HepG2 (cell line): ENCODE measurements around the gene PIK3CB. TPM values are rescaled to one million over a fixed set of nuclear protein-coding genes. Genes with fewer than 3 reads are reported as not detected.

ENCODE experiments used
- ATAC-seq: fragments of 200-7000 bp; cut with Tn5 transposase; 3 replicates; pipeline ENCODE4 v1.9.1; 2020; ENCODE audit warnings: mild to moderate bottlenecking, moderate library complexity
- BruUV-seq: library from RNA; stranded (reverse); fragments of 400-500 nt; replicated peaks from 2 replicates; lab custom pipeline; 2021; lab: Mats Ljungman, UMichigan
- CTCF ChIA-PET: fragments of 300-600 bp; formaldehyde crosslinking; extraction: SDS; loops from one replicate; lab custom pipeline; 2021; ENCODE audit warnings: low total read pairs, inconsistent platforms, low intra/inter-chr PET ratio; lab: Yijun Ruan, JAX
- POLR2A ChIA-PET: fragments of 350-600 bp; sonication (Branson Sonifier 250); formaldehyde crosslinking; loops from one replicate; lab custom pipeline; 2020; ENCODE audit warnings: antibody characterized with exemption, inconsistent platforms; lab: Yijun Ruan, JAX
- DNase-seq: peaks from one replicate; pipeline ENCODE4 v3.0.0-alpha.2; 2015; ENCODE audit warnings: low spot score
- FAIRE-seq: peaks from 3 replicates; lab custom pipeline; 2011; peaks lifted over from hg19 to GRCh38; lab: Jason Lieb, UNC
- H2AFZ ChIP-seq: one replicate; pipeline ENCODE4 v1.6.1; 2011; ENCODE audit warnings: low read length, inconsistent platforms
- H3K27ac ChIP-seq: fragments of 300-600 bp; 3 replicates; pipeline ENCODE4 v1.8.0; 2011; ENCODE audit warnings: mixed run types, mild to moderate bottlenecking, mixed read lengths, low read length, inconsistent platforms; ENCODE audit not compliant: insufficient read depth; ENCODE audit errors: extremely low read length
- H3K27me3 ChIP-seq, 2 experiments: fragments of 200-600 bp in 1 of 2; 2 replicates in 1 of 2; 3 replicates in 1 of 2; pipeline versions ENCODE4 v1.6.0 to v1.8.0; 2011; ENCODE audit warnings: low read length in 2 of 2, mild to moderate bottlenecking in 2 of 2, moderate library complexity in 2 of 2, inconsistent platforms in 1 of 2; ENCODE audit not compliant: insufficient read depth in 2 of 2, control insufficient read depth in 1 of 2
- H3K36me3 ChIP-seq, 2 experiments: fragments of 200-600 bp in 1 of 2; replicated peaks in 1 of 2; 2 replicates in 1 of 2; 3 replicates in 1 of 2; pipeline versions ENCODE4 v1.5.1 to v1.8.0; 2011; ENCODE audit warnings: low read length in 2 of 2, inconsistent platforms in 1 of 2; ENCODE audit not compliant: insufficient read depth in 2 of 2, control insufficient read depth in 1 of 2
- H3K4me1 ChIP-seq: 2 replicates; pipeline ENCODE4 v1.5.1; 2012; ENCODE audit warnings: low read length, inconsistent platforms; ENCODE audit not compliant: insufficient read depth
- H3K4me2 ChIP-seq: 2 replicates; pipeline ENCODE4 v1.6.0; 2011; ENCODE audit warnings: low read depth, low read length, inconsistent platforms
- H3K4me3 ChIP-seq, 3 experiments: fragments of 200-600 bp in 1 of 3; sonication (generic), shearing (Covaris generic) in 1 of 3; replicated peaks in 1 of 3; 2 replicates each; pipeline ENCODE4 v1.5.1; 2011 to 2016; ENCODE audit warnings: low read length in 3 of 3, inconsistent platforms in 2 of 3, low read depth in 2 of 3, mild to moderate bottlenecking in 2 of 3, control low read depth in 1 of 3, mixed read lengths in 1 of 3; ENCODE audit not compliant: insufficient read depth in 1 of 3
- H3K79me2 ChIP-seq: one replicate; pipeline ENCODE4 v1.6.1; 2011; ENCODE audit warnings: low read length, inconsistent platforms; ENCODE audit not compliant: insufficient read depth
- H3K9ac ChIP-seq: 2 replicates; pipeline ENCODE4 v1.6.0; 2011; ENCODE audit warnings: mild to moderate bottlenecking, low read depth, low read length, inconsistent platforms; ENCODE audit not compliant: insufficient read depth
- H3K9me3 ChIP-seq: 2 replicates; pipeline ENCODE4 v1.5.1; 2012; ENCODE audit warnings: mild to moderate bottlenecking, low read length
- H4K20me1 ChIP-seq: 2 replicates; pipeline ENCODE4 v1.6.0; 2011; ENCODE audit warnings: inconsistent platforms, mild to moderate bottlenecking, low read length, moderate library complexity; ENCODE audit not compliant: insufficient read depth
- E2F2 ChIP-seq: sonication (generic); formaldehyde crosslinking; IDR thresholded peaks from 2 replicates; pipeline ENCODE4 v1.4.0; 2020; ENCODE audit warnings: missing genetic modification reagents, borderline replicate concordance
- HDAC1 ChIP-seq: sonication (generic); formaldehyde crosslinking; IDR thresholded peaks from 2 replicates; pipeline ENCODE4 v1.5.1; 2020; ENCODE audit warnings: mild to moderate bottlenecking, missing genetic modification reagents
- ZNF441 ChIP-seq: sonication (generic); formaldehyde crosslinking; IDR thresholded peaks from 2 replicates; pipeline ENCODE4 v1.7.0; 2021; ENCODE audit warnings: missing genetic modification reagents, borderline replicate concordance
- WGBS: methylation state at CpG from one replicate; pipeline ENCODE4 v1.1.6; 2017; ENCODE audit warnings: low lambda C conversion rate; 5-methylcytosine and 5-hydroxymethylcytosine counted together
- in situ Hi-C: cut with HindIII; loops from 2 replicates; pipeline ENCODE4 v1.10.0; 2017; ENCODE audit warnings: low pct_unique_long_range_greater_than_20kb; ENCODE audit not compliant: extremely low pct_ligation_motif_present
- intact Hi-C: fragments of 100-400 bp; cut with micrococcal nuclease; formaldehyde crosslinking; loops from one replicate; pipeline ENCODE4 v1.10.0; 2022; ENCODE audit not compliant: unreplicated experiment
- polyA plus RNA-seq, 8 experiments: library from polyadenylated mRNA; depleted of rRNA in 3 of 8; stranded (reverse) in 7 of 8; unstranded in 1 of 8; fragments of >200 nt; fragmentation: Illumina TruSeq in 4 of 8; extraction: Trizol in 4 of 8; gene quantifications; 2 replicates each; pipeline versions ENCODE4 v1.2.1 to v1.2.3, GENCODE V29; 2011 to 2016; ENCODE audit warnings: low read depth in 4 of 8, missing spikeins in 1 of 8, mixed read lengths in 1 of 8; ENCODE audit not compliant: insufficient read depth in 1 of 8
- total RNA-seq, 5 experiments: library from RNA; depleted of rRNA; stranded (reverse); fragments of >200 nt; fragmentation: Illumina TruSeq; extraction: Trizol; gene quantifications; 2 replicates each; pipeline ENCODE4 v1.2.3, GENCODE V29; 2016; ENCODE audit warnings: low read depth in 1 of 5
- TF ChIP-seq, protein P1 (sequence below): sonication (generic); formaldehyde crosslinking; IDR thresholded peaks from 2 replicates; pipeline ENCODE4 v1.5.0; 2020; ENCODE audit warnings: mild to moderate bottlenecking, missing genetic modification reagents
- TF ChIP-seq, protein P2 (sequence below): sonication (generic); formaldehyde crosslinking; IDR thresholded peaks from 2 replicates; pipeline ENCODE4 v1.4.0; 2020; ENCODE audit warnings: low read depth, missing genetic modification reagents

PIK3CB gene
- total and polyA plus RNA-seq, 2 of the 13 experiments (the other 11 are each of a cell fraction or from before 2014, with no cell fraction given) = 6.6 to 18.7 TPM

GRCh38 chr3:138629526-138629925 is 205.2 kb downstream of the PIK3CB start:
- no TSS peak for BruUV-seq
- ChIA-PET POLR2A (no interaction called here), CTCF (no interaction called here)
- Histone ChIP-seq H3K4me1 (no peaks in the 10 kb centered on the region), H4K20me1 (no peaks in the 10 kb centered on the region), H3K9me3 (no peaks in the 10 kb centered on the region), H3K79me2 (no peaks in the 10 kb centered on the region), H3K27me3 (no peaks in the 10 kb centered on the region), H2AFZ (no peak overlapping the region), H3K4me3 (no peak overlapping the region), H3K4me2 (no peak overlapping the region), H3K36me3 (0 out of 5 replicates have a peak, but pooled peaks cover 0 to 11% of the 10 kb centered on the region in 2 experiments), H3K9ac (no peak overlapping the region), H3K27ac (no peak overlapping the region)
- intact Hi-C loops (no loop called here), in situ Hi-C loops (no loop called here)
- no peak for DNase-seq
- WGBS = 87% methylated on average over 6 of the region's 6 CpGs
- no peak for ATAC-seq
- no peak for TF ChIP-seq HDAC1
- TF ChIP-seq, protein P1, sequence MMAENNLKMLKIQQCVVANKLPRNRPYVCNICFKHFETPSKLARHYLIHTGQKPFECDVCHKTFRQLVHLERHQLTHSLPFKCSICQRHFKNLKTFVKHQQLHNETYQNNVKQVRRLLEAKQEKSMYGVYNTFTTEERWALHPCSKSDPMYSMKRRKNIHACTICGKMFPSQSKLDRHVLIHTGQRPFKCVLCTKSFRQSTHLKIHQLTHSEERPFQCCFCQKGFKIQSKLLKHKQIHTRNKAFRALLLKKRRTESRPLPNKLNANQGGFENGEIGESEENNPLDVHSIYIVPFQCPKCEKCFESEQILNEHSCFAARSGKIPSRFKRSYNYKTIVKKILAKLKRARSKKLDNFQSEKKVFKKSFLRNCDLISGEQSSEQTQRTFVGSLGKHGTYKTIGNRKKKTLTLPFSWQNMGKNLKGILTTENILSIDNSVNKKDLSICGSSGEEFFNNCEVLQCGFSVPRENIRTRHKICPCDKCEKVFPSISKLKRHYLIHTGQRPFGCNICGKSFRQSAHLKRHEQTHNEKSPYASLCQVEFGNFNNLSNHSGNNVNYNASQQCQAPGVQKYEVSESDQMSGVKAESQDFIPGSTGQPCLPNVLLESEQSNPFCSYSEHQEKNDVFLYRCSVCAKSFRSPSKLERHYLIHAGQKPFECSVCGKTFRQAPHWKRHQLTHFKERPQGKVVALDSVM (CRISPR knock-in tag) = no peak
- no peak for TF ChIP-seq E2F2 (CRISPR knock-in tag)
- no peak for FAIRE-seq

GRCh38 chr3:138625707-138626365 is 208.9 kb downstream of the PIK3CB start:
- H3K36me3 ChIP-seq = peaks cover 0 to 7% of the 10 kb centered on the region in 2 experiments; a peak in 1 of 5 replicates
- no peaks in the 10 kb centered on the region for H4K20me1 ChIP-seq
- ATAC-seq = no peak
- no peaks in the 10 kb centered on the region; a peak in 1 of 5 replicates for H3K27me3 ChIP-seq
- 97% methylated on average over 3 of the region's 3 CpGs for WGBS
- no peak for DNase-seq
- H3K4me1 ChIP-seq = no peaks in the 10 kb centered on the region
- intact Hi-C loops (no loop called here), in situ Hi-C loops (no loop called here)
- no peak overlapping the region for H3K9ac ChIP-seq
- no peak overlapping the region for H3K4me2 ChIP-seq
- ChIA-PET POLR2A (no interaction called here), CTCF (no interaction called here)
- no peak overlapping the region for H3K27ac ChIP-seq
- no peak overlapping the region for H2AFZ ChIP-seq
- no peak for FAIRE-seq
- no peaks in the 10 kb centered on the region for H3K79me2 ChIP-seq
- H3K9me3 ChIP-seq = no peaks in the 10 kb centered on the region
- H3K4me3 ChIP-seq = no peak overlapping the region
- BruUV-seq = no TSS peak
- TF ChIP-seq ZNF441 (CRISPR knock-in tag) = no peak
- TF ChIP-seq, protein P2, sequence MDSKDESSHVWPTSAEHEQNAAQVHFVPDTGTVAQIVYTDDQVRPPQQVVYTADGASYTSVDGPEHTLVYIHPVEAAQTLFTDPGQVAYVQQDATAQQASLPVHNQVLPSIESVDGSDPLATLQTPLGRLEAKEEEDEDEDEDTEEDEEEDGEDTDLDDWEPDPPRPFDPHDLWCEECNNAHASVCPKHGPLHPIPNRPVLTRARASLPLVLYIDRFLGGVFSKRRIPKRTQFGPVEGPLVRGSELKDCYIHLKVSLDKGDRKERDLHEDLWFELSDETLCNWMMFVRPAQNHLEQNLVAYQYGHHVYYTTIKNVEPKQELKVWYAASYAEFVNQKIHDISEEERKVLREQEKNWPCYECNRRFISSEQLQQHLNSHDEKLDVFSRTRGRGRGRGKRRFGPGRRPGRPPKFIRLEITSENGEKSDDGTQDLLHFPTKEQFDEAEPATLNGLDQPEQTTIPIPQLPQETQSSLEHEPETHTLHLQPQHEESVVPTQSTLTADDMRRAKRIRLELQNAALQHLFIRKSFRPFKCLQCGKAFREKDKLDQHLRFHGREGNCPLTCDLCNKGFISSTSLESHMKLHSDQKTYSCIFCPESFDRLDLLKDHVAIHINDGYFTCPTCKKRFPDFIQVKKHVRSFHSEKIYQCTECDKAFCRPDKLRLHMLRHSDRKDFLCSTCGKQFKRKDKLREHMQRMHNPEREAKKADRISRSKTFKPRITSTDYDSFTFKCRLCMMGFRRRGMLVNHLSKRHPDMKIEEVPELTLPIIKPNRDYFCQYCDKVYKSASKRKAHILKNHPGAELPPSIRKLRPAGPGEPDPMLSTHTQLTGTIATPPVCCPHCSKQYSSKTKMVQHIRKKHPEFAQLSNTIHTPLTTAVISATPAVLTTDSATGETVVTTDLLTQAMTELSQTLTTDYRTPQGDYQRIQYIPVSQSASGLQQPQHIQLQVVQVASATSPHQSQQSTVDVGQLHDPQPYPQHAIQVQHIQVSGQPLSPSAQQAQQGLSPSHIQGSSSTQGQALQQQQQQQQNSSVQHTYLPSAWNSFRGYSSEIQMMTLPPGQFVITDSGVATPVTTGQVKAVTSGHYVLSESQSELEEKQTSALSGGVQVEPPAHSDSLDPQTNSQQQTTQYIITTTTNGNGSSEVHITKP (CRISPR knock-in tag) = no peak
